Gastroesophageal sphincter (tissue), 3 donors: ENCODE measurements around the gene HS3ST5.

Experiments used
- POLR2A ChIP-seq, 2 donors: fragments of 450-650 bp; IDR thresholded peaks; one replicate each; pipeline ENCODE4 v1.6.1; 2017; ENCODE audit warnings: antibody characterized with exemption in 2 of 2, mild to moderate bottlenecking in 2 of 2, moderate library complexity in 1 of 2
- POLR2AphosphoS5 ChIP-seq: sonication (generic); formaldehyde crosslinking; IDR thresholded peaks from one replicate; pipeline ENCODE4 v1.6.1; 2017; ENCODE audit warnings: antibody characterized with exemption
- TF ChIP-seq, protein P1 (sequence below), 4 experiments: fragments of 200-600 bp in 2 of 4; fragments of 450-650 bp in 2 of 4; sonication (generic) in 1 of 4; IDR thresholded peaks; one replicate each; pipeline ENCODE4 v1.5.1; 2017 to 2019; ENCODE audit warnings: antibody characterized with exemption in 4 of 4, mild to moderate bottlenecking in 2 of 4, moderate library complexity in 2 of 4

DNA sequence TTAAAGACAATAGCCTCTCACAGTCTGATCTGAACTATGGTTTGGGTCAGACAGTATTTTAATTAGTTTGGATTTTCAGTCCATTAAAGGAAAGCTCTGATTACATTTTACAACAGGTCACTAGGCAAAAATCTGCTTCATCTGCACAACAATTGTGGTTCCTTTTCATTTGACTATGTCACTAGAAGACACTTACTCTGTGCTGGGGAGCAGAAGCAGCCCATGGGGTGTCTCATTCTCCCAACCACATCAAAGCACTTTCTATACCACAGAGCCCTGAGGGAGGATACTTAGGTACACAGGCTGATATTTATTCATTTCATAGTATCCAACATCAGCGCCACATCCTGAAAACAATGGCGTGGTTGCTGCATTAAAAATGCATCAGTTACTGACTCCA lies 335.3 kb downstream of the HS3ST5 start:
- no peak for TF ChIP-seq POLR2A (IDR thresholded peaks at IDR 0.05)
- TF ChIP-seq, protein P1, sequence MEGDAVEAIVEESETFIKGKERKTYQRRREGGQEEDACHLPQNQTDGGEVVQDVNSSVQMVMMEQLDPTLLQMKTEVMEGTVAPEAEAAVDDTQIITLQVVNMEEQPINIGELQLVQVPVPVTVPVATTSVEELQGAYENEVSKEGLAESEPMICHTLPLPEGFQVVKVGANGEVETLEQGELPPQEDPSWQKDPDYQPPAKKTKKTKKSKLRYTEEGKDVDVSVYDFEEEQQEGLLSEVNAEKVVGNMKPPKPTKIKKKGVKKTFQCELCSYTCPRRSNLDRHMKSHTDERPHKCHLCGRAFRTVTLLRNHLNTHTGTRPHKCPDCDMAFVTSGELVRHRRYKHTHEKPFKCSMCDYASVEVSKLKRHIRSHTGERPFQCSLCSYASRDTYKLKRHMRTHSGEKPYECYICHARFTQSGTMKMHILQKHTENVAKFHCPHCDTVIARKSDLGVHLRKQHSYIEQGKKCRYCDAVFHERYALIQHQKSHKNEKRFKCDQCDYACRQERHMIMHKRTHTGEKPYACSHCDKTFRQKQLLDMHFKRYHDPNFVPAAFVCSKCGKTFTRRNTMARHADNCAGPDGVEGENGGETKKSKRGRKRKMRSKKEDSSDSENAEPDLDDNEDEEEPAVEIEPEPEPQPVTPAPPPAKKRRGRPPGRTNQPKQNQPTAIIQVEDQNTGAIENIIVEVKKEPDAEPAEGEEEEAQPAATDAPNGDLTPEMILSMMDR (IDR thresholded peaks at IDR 0.05): no peak
- no peak for TF ChIP-seq POLR2AphosphoS5
